ENCODE results near the gene DNAH3. TPM values are rescaled to one million over a fixed set of nuclear protein-coding genes. Genes with fewer than 3 reads are reported as not detected.

The DNAH3 gene
- total RNA-seq, 1 experiment from 2014 or later, result 0.24 TPM

GRCh38 chr16:21078563-21078962 is 72.1 kb downstream of the DNAH3 start:
- no peak overlapping the region for H3K23ac ChIP-seq (ENCODE audit: insufficient read length, low read depth, low read length)
- H2BK5ac ChIP-seq (ENCODE audit: insufficient read length, low read length), result no peak overlapping the region
- H2AK5ac ChIP-seq (ENCODE audit: insufficient read length, low read length), result no peak overlapping the region
- no peak overlapping the region for H3K9ac ChIP-seq (ENCODE audit: extremely low read depth, insufficient read length, low read length)
- no peaks in the 10 kb centered on the region for H3K79me1 ChIP-seq (ENCODE audit: insufficient read depth, low read depth, low read length, poor library complexity, severe bottlenecking)
- no peak overlapping the region for H2BK12ac ChIP-seq (ENCODE audit: insufficient read length, low read depth, low read length)
- no peak overlapping the region for H3K14ac ChIP-seq (ENCODE audit: insufficient read depth, low read length)
- H3K56ac ChIP-seq (ENCODE audit: insufficient read length, low read depth, low read length), result no peak overlapping the region
- no peak overlapping the region for H4K91ac ChIP-seq (ENCODE audit: insufficient read length, low read depth, low read length)
- no peaks in the 10 kb centered on the region for H3K27me3 Mint-ChIP-seq (ENCODE audit: low read depth)
- H4K5ac ChIP-seq (ENCODE audit: insufficient read length, low read depth, low read length), result no peak overlapping the region
- H2BK120ac ChIP-seq (ENCODE audit: low read depth, low read length, poor library complexity, severe bottlenecking), result no peak overlapping the region
- H3K4me2 ChIP-seq (ENCODE audit: insufficient read depth, insufficient read length, low read length), result no peak overlapping the region
- H2BK15ac ChIP-seq (ENCODE audit: low read depth, low read length), result no peak overlapping the region
- H3K18ac ChIP-seq (ENCODE audit: insufficient read length, low read depth, low read length), result no peak overlapping the region
- peaks cover 0 to 8% (median 0%) of the 10 kb centered on the region in 3 experiments; a peak in 1 of 7 replicates for H3K36me3 Mint-ChIP-seq (ENCODE audit: insufficient read depth in 1 of 3, low read depth in 3 of 3)
- H3K9me3 ChIP-seq (ENCODE audit: control insufficient read depth, low read depth, low read length), result no peaks in the 10 kb centered on the region
- no peak overlapping the region for H3K27ac Mint-ChIP-seq
- H3K4me1 Mint-ChIP-seq, result peaks cover 2% of the 10 kb centered on the region in 2 experiments; a peak in 1 of 4 replicates
- H3K4me1 ChIP-seq (ENCODE audit: insufficient read depth, low read length), result no peaks in the 10 kb centered on the region
- TF ChIP-seq CTCF (conservative IDR thresholded peaks at IDR 0.05), result no peak
- no peaks in the 10 kb centered on the region for H3K79me2 ChIP-seq (ENCODE audit: insufficient read depth, low read length)
- H3K27me3 ChIP-seq (ENCODE audit: insufficient read depth, low read length), result no peaks in the 10 kb centered on the region
- H3K23me2 ChIP-seq (ENCODE audit: insufficient read length, low read depth, low read length, poor library complexity, severe bottlenecking), result no peaks in the 10 kb centered on the region
- no peak overlapping the region for H2BK20ac ChIP-seq (ENCODE audit: low read depth, low read length, poor library complexity, severe bottlenecking)
- peaks cover 3 to 6% of the 10 kb centered on the region in 2 experiments; a peak in 3 of 5 replicates for H3K9me3 Mint-ChIP-seq
- no peaks in the 10 kb centered on the region for H4K20me1 ChIP-seq (ENCODE audit: control insufficient read depth, insufficient read depth, insufficient read length)
- H3K4ac ChIP-seq (ENCODE audit: low read depth, low read length), result no peak overlapping the region
- H3K27ac ChIP-seq (ENCODE audit: insufficient read length, low read depth, low read length), result no peak overlapping the region
- no peak overlapping the region for H3T11ph ChIP-seq (ENCODE audit: low read length)
- no peak overlapping the region for H3K4me3 Mint-ChIP-seq
- H4K8ac ChIP-seq (replicated peaks; ENCODE audit: insufficient read length, low read depth, low read length), result no peak overlapping the region
- DNase-seq, result no peak
- H2AFZ ChIP-seq (ENCODE audit: low read length), result no peak overlapping the region

Measured in H9 (cell line).